Measurements from ENCODE around the gene CRHR1. TPM values are rescaled to one million over a fixed set of nuclear protein-coding genes. Genes with fewer than 3 reads are reported as not detected.

CRHR1 gene
- total and polyA plus RNA-seq, 2 of the 4 experiments (the other 2 are of a cell fraction): not detected

- H4K20me1 ChIP-seq (ENCODE audit: insufficient read depth, low read length): no peaks in the 10 kb centered on the region
- DNase-seq (no peak), ATAC-seq (ENCODE audit: low read depth) (no peak)
- no peaks in the 10 kb centered on the region for H3K4me1 ChIP-seq (ENCODE audit: control insufficient read depth, insufficient read depth, low read length)
- H4K8ac ChIP-seq (ENCODE audit: low read depth in 2 of 2, low read length in 2 of 2): no peak overlapping the region
- no peak for TF ChIP-seq MAZ (IDR thresholded peaks at IDR 0.05; ENCODE audit: borderline replicate concordance, low read depth, low read length)
- TF ChIP-seq RFX5 (IDR thresholded peaks at IDR 0.05; ENCODE audit: low read depth, low read length): no peak
- TF ChIP-seq CEBPB (IDR thresholded peaks at IDR 0.05; ENCODE audit: low read depth, low read length): no peak
- no peak for TF ChIP-seq RAD21 (IDR thresholded peaks at IDR 0.05; ENCODE audit: low read length)
- TF ChIP-seq POLR2A (IDR thresholded peaks at IDR 0.05; ENCODE audit: low read depth, low read length): no peak
- no peak for TF ChIP-seq USF2 (IDR thresholded peaks at IDR 0.05; ENCODE audit: low read depth, low read length)
- TF ChIP-seq CHD1 (IDR thresholded peaks at IDR 0.05; ENCODE audit: low read depth, low read length): no peak
- TF ChIP-seq FOS (IDR thresholded peaks at IDR 0.05; ENCODE audit: low read depth, low read length): no peak
- no peak for TF ChIP-seq ELK1 (IDR thresholded peaks at IDR 0.05; ENCODE audit: borderline replicate concordance, low read depth, low read length)
- no peak for TF ChIP-seq RCOR1 (IDR thresholded peaks at IDR 0.05; ENCODE audit: insufficient replicate concordance, low read length)
- no peak for TF ChIP-seq CTCF (conservative IDR thresholded peaks at IDR 0.05; ENCODE audit: low read depth, low read length)
- no peak for TF ChIP-seq MXI1 (IDR thresholded peaks at IDR 0.05; ENCODE audit: borderline replicate concordance, low read depth, low read length)
- no peak for TF ChIP-seq BHLHE40 (IDR thresholded peaks at IDR 0.05; ENCODE audit: low read depth, low read length)
- TF ChIP-seq SMC3 (IDR thresholded peaks at IDR 0.05; ENCODE audit: low read depth, low read length): no peak
- TF ChIP-seq MAFK (IDR thresholded peaks at IDR 0.05; ENCODE audit: low read depth, low read length): no peak
- H2AK9ac ChIP-seq (replicated peaks; ENCODE audit: low read depth, low read length, poor library complexity): no peak overlapping the region
- H3K27ac ChIP-seq (ENCODE audit: insufficient read depth, low read length): no peak overlapping the region
- H3K4me3 ChIP-seq (ENCODE audit: insufficient read depth, low read depth, low read length): no peak overlapping the region
- intact Hi-C loops (cut with micrococcal nuclease) (loop anchor here (5.0 to 10.0 kb wide), 3 partner anchors 134 to 719 kb away; partner anchors contain the start of gene PLCD3), dilution Hi-C loops (cut with HindIII; ENCODE audit: low sequenced_read_pairs, unreplicated experiment) (loop anchor here (25.0 kb wide), 1 partner anchor 214 kb away; no protein-coding TSS in a partner anchor), in situ Hi-C loops (cut with MboI; ENCODE audit: low sequenced_read_pairs) (loop anchor here (10.0 kb wide), 1 partner anchor 636 kb away; no protein-coding TSS in a partner anchor)
- H3K14ac ChIP-seq (replicated peaks; ENCODE audit: low read depth, low read length): no peak overlapping the region
- H3K27me3 ChIP-seq (ENCODE audit: control insufficient read depth, insufficient read depth, low read length): peaks cover 7% of the 10 kb centered on the region; the same call in 1 of the 2 replicates
- no peak overlapping the region for H2BK5ac ChIP-seq (ENCODE audit: low read depth, low read length, poor library complexity, severe bottlenecking)
- H2BK15ac ChIP-seq (ENCODE audit: low read depth, low read length): no peak overlapping the region
- BruUV-seq (replicated peaks): no TSS peak
- H3K23ac ChIP-seq (ENCODE audit: low read depth, low read length): no peak overlapping the region
- no peaks in the 10 kb centered on the region for H3K36me3 ChIP-seq (ENCODE audit: control insufficient read depth, insufficient read depth, low read length)
- H3K9me1 ChIP-seq (ENCODE audit: insufficient read depth, low read length): no peaks in the 10 kb centered on the region
- no peak overlapping the region for H4K91ac ChIP-seq (ENCODE audit: insufficient read depth, low read depth, low read length)
- H3K4ac ChIP-seq (ENCODE audit: low read depth, low read length): no peak overlapping the region
- H2AFZ ChIP-seq (replicated peaks; ENCODE audit: low read length, poor library complexity): no peak overlapping the region
- no peaks in the 10 kb centered on the region for H3K9me3 ChIP-seq (ENCODE audit: control insufficient read depth, insufficient read depth, low read length)
- no peak overlapping the region for H3K56ac ChIP-seq (ENCODE audit: extremely low read depth, insufficient read depth, low read length)
- no peak overlapping the region for H3K18ac ChIP-seq (ENCODE audit: low read depth, low read length)
- ChIA-PET POLR2A (ENCODE audit: unreplicated experiment) (no interaction called here), CTCF (no interaction called here)
- H2BK120ac ChIP-seq (ENCODE audit: low read depth, low read length): no peak overlapping the region
- 76% methylated on average over 2 of the region's 6 CpGs; no CpG with 5 or more reads in 1 of the 2 experiments for WGBS, 2 experiments (ENCODE audit: extremely low coverage in 2 of 2, insufficient read length in 1 of 2)
- no peak overlapping the region for H2BK20ac ChIP-seq (ENCODE audit: low read depth, low read length)
- no peak overlapping the region for H4K5ac ChIP-seq (ENCODE audit: low read depth, low read length)
- no peak overlapping the region for H3K4me2 ChIP-seq (ENCODE audit: low read depth, low read length)
- H2AK5ac ChIP-seq (ENCODE audit: low read depth, low read length): no peak overlapping the region
- no peak overlapping the region for H3K9ac ChIP-seq (ENCODE audit: low read depth, low read length)
- H3K79me1 ChIP-seq (ENCODE audit: low read depth in 1 of 2, low read length in 2 of 2): no peaks in the 10 kb centered on the region
Measured at GRCh38 chr17:45851022-45851421, 66.9 kb downstream of the CRHR1 start.
